Stimulated activated effector memory CD8-positive, alpha-beta T cell treated with anti-CD3 and anti-CD28 coated beads, Interleukin-12 subunit alpha, Interleukin-12 subunit beta, amount 100 ng/mL, for 72 hours (primary cell): ENCODE measurements around the gene ETV5.
A peak's percentile ranks its signal among the peaks of the same experiment; 100 is the strongest.

Experiments used
- ATAC-seq: fragments of 150-1000 bp; cut with Tn5 transposase; 2 replicates; pipeline ENCODE4 v1.10.0; 2021
- DNase-seq, 2 donors: peaks; one replicate each; pipeline ENCODE4 v3.0.0; 2021 to 2022; ENCODE audit warnings: low spot score in 2 of 2
- H3K27ac Mint-ChIP-seq: one replicate; pipeline ENCODE4 v1.8.0; 2022; ENCODE audit warnings: mild to moderate bottlenecking, mixed read lengths
- H3K36me3 Mint-ChIP-seq: one replicate; pipeline ENCODE4 v1.8.0; 2022; ENCODE audit warnings: mild to moderate bottlenecking, mixed read lengths
- H3K4me1 Mint-ChIP-seq: one replicate; pipeline ENCODE4 v1.8.0; 2022; ENCODE audit warnings: mixed read lengths
- H3K4me3 Mint-ChIP-seq: one replicate; pipeline ENCODE4 v1.8.0; 2022; ENCODE audit warnings: mild to moderate bottlenecking, mixed read lengths
- H3K9me3 Mint-ChIP-seq: one replicate; pipeline ENCODE4 v1.8.0; 2022; ENCODE audit warnings: mixed read lengths

The ETV5 gene

GRCh38 chr3:186012137-186012536 lies 96.8 kb downstream of the ETV5 start:
- Mint-ChIP-seq H3K4me3 (no peak overlapping the region), H3K4me1 (no peaks in the 10 kb centered on the region)

DNA sequence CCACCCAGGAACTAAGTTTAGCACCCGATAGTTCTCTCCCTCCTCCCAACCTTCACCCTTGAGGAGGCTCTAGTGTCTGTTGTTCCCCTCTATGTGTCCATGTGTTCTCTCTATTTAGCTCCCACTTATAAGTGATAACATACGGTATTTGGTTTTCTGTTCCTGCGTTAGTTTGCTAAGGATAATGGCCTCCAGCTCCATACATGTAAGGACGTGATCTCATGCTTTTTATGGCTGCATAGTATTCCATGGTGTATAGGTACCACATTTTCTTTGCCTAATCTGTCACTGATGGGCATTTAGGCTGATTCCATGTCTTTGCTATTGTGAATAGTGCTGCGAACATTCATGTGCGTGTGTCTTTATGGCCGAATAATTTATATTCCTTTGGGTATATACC lies 104.2 kb downstream of the ETV5 start:
- no peaks in the 10 kb centered on the region for H3K9me3 Mint-ChIP-seq
- H3K36me3 Mint-ChIP-seq: no peaks in the 10 kb centered on the region
- ATAC-seq (no peak), DNase-seq (no peak)
- no peak overlapping the region for H3K4me3 Mint-ChIP-seq
- H3K4me1 Mint-ChIP-seq: no peaks in the 10 kb centered on the region
- no peak overlapping the region for H3K27ac Mint-ChIP-seq

More at GRCh38 chr3:186012137-186012536, 96.8 kb downstream of the ETV5 start:
- Mint-ChIP-seq H3K36me3 (no peaks in the 10 kb centered on the region), H3K9me3 (no peaks in the 10 kb centered on the region), H3K27ac (no peak overlapping the region)
- DNase-seq (no peak), ATAC-seq (no peak)

DNA sequence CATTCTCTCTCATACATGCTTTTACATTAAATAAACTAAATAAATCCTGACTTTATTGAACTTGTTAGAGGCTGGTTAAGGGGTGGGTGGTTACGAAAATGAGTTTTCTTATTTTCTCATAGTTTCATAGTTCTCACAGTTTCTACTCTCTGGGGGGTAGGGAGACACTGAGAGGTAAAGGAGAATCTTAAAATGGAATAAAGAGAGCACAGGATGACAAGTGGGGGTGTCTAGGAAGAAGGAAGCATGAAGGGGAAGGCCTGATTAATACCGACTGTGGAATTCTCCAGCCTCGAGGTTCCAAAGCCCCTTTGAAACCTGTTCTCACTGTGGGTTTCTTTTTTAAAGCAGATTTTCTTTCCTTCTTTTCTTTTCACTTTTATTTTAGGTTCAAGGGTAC lies 104.7 kb downstream of the ETV5 start:
- Mint-ChIP-seq H3K27ac (no peak overlapping the region), H3K36me3 (no peaks in the 10 kb centered on the region), H3K4me3 (no peak overlapping the region), H3K9me3 (no peaks in the 10 kb centered on the region), H3K4me1 (no peaks in the 10 kb centered on the region)
- ATAC-seq: no peak
- DNase-seq: no peak

- H3K4me3 Mint-ChIP-seq: no peak overlapping the region
- H3K9me3 Mint-ChIP-seq: no peaks in the 10 kb centered on the region
- peak; percentile 49 for ATAC-seq
- DNase-seq: no peak
- H3K36me3 Mint-ChIP-seq: no peaks in the 10 kb centered on the region
- H3K27ac Mint-ChIP-seq: no peak overlapping the region
- no peaks in the 10 kb centered on the region for H3K4me1 Mint-ChIP-seq
These were observed 105.3 kb downstream of the ETV5 start for GRCh38 chr3:186003610-186004009.

DNA sequence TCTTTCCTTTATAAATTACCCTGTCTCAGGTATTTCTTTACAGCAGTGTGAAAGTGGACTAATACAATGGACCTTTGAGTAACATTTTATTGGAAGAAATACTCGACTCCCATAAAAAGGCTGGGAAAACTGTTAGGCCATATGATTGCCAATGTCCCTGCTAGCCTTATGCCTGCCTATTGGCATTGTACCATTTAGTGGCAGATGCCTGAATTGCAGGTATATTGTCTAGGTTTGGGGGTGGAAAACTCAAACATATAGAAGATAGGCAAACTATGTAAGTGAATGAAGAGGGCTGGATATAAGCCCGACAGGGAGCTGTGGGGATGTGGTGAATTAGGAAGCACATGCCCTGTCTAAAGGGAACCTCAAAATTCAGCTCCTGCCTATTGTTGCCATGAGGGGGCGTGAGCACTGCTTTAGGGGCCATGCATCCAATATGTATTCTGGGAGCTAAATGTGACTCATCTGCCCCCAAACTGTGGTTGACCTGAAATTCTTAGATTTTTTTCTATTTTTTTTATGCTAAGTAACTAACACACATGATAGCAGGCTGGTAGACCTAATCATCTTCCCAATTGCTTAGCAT lies 105.9 kb downstream of the ETV5 start:
- DNase-seq (no peak), ATAC-seq (peak; percentile 28)
- H3K4me1 Mint-ChIP-seq: no peaks in the 10 kb centered on the region
- no peak overlapping the region for H3K27ac Mint-ChIP-seq
- H3K4me3 Mint-ChIP-seq: no peak overlapping the region
- no peaks in the 10 kb centered on the region for H3K9me3 Mint-ChIP-seq
- no peaks in the 10 kb centered on the region for H3K36me3 Mint-ChIP-seq

GRCh38 chr3:186001842-186002241 lies 107.0 kb downstream of the ETV5 start:
- Mint-ChIP-seq H3K4me3 (no peak overlapping the region), H3K9me3 (no peaks in the 10 kb centered on the region), H3K36me3 (no peaks in the 10 kb centered on the region), H3K4me1 (no peaks in the 10 kb centered on the region), H3K27ac (no peak overlapping the region)
- no peak for ATAC-seq
- no peak for DNase-seq

- no peaks in the 10 kb centered on the region for H3K4me1 Mint-ChIP-seq
- H3K9me3 Mint-ChIP-seq: no peaks in the 10 kb centered on the region
- no peaks in the 10 kb centered on the region for H3K36me3 Mint-ChIP-seq
- ATAC-seq (no peak), DNase-seq (no peak)
- H3K27ac Mint-ChIP-seq: no peak overlapping the region
- no peak overlapping the region for H3K4me3 Mint-ChIP-seq
These were observed 109.7 kb downstream of the ETV5 start for GRCh38 chr3:185999221-185999620.

DNA sequence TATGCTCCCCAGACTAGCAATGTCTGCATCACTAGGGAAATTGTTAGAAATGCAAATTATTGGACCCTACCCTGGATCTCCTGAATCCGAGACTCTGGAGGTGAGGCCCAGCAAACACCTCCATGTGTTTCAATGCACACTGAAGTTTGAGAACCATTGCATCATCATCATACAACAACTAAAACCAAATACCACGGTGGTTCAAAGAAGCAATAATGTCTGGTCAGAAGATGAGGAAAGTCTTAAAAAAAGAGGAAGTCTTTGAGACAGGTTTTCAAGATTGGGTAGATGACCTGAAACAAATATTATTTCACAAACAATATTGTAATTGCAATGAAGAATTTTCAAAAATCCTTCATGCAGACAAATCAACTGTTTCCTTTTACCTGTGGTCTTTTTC lies 110.8 kb downstream of the ETV5 start:
- no peak for DNase-seq
- Mint-ChIP-seq H3K4me1 (no peaks in the 10 kb centered on the region), H3K9me3 (no peaks in the 10 kb centered on the region), H3K4me3 (no peak overlapping the region), H3K27ac (no peak overlapping the region), H3K36me3 (no peaks in the 10 kb centered on the region)
- no peak for ATAC-seq

DNA sequence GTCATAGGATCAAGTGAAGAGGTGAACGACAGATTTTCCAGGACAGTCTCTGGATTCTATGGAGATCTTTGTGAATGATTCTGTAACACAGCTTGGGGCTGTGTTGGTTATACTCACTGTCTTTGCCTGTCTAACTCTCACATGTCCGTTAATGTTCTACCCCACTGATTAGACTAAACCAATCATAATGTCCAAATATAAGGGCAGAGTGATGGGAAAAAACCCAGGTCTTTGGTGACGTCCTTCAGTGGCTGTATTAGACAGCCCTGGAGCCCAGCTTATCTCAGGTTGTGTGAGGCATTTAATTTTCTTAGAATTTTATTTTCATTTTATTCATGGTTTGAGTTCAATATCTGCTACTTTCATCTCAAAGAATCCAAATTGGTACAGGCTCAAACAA lies 111.8 kb downstream of the ETV5 start:
- H3K36me3 Mint-ChIP-seq: no peaks in the 10 kb centered on the region
- H3K9me3 Mint-ChIP-seq: no peaks in the 10 kb centered on the region
- no peak overlapping the region for H3K27ac Mint-ChIP-seq
- H3K4me3 Mint-ChIP-seq: no peak overlapping the region
- ATAC-seq: no peak
- DNase-seq: no peak
- H3K4me1 Mint-ChIP-seq: no peaks in the 10 kb centered on the region
